Stimulated activated CD8-positive, alpha-beta memory T cell treated with anti-CD3 and anti-CD28 coated beads, Interleukin-4, amount 100 ng/mL, for 24 hours (primary cell): ENCODE measurements around the gene KBTBD4.
"Not testable (repeated sequence)": the region's sequence is repeated elsewhere in the genome, so short reads cannot be mapped to it uniquely, and the experiment has no call there.

ENCODE experiments used
- DNase-seq: peaks from one replicate; pipeline ENCODE4 v3.0.0-alpha.2; 2020; ENCODE audit warnings: low read depth

The KBTBD4 gene

GRCh38 chr11:47558695-47559094, 20.1 kb downstream of the KBTBD4 start:
- DNase-seq, result no peak

GRCh38 chr11:47557004-47557403, 21.8 kb downstream of the KBTBD4 start:
- not testable (repeated sequence) for DNase-seq

GRCh38 chr11:47553406-47553743, 25.4 kb downstream of the KBTBD4 start:
- no peak for DNase-seq

- peak; percentile 88 for DNase-seq
Observed at GRCh38 chr11:47552566-47553405, 26.0 kb downstream of the KBTBD4 start, which contains the start of gene CELF1. Gene CELF1, minus strand, starts transcription at chr11:47553132. Its CDS starts 53,609 bp downstream, at chr11:47499523.

GRCh38 chr11:47552056-47552565, 26.7 kb downstream of the KBTBD4 start:
- DNase-seq, result no peak

- DNase-seq, result no peak
Observed at GRCh38 chr11:47551086-47551485, 27.7 kb downstream of the KBTBD4 start.

GRCh38 chr11:47550288-47551047, 28.3 kb downstream of the KBTBD4 start:
- no peak for DNase-seq

GRCh38 chr11:47546274-47546673, 32.5 kb downstream of the KBTBD4 start:
- DNase-seq, result not testable (repeated sequence)

- DNase-seq, result no peak
Observed at GRCh38 chr11:47545298-47545697, 33.5 kb downstream of the KBTBD4 start.

GRCh38 chr11:47541070-47541469, 37.7 kb downstream of the KBTBD4 start:
- no peak for DNase-seq

- no peak for DNase-seq
Observed at GRCh38 chr11:47539681-47540039, 39.1 kb downstream of the KBTBD4 start.

- DNase-seq, result no peak
Observed at GRCh38 chr11:47538741-47539565, 39.8 kb downstream of the KBTBD4 start.

GRCh38 chr11:47536915-47537314, 41.9 kb downstream of the KBTBD4 start:
- no peak for DNase-seq

GRCh38 chr11:47534704-47535251, 44.0 kb downstream of the KBTBD4 start:
- DNase-seq, result no peak

- DNase-seq, result no peak
Observed at GRCh38 chr11:47533690-47534151, 45.0 kb downstream of the KBTBD4 start.

- no peak for DNase-seq
Observed at GRCh38 chr11:47532597-47533213, 46.1 kb downstream of the KBTBD4 start.

GRCh38 chr11:47531666-47532065, 47.1 kb downstream of the KBTBD4 start:
- DNase-seq, result no peak

GRCh38 chr11:47530721-47531120, 48.0 kb downstream of the KBTBD4 start:
- not testable (repeated sequence) for DNase-seq

GRCh38 chr11:47529951-47530350, 48.8 kb downstream of the KBTBD4 start:
- no peak for DNase-seq

GRCh38 chr11:47527186-47527585, 51.6 kb downstream of the KBTBD4 start:
- no peak for DNase-seq

- DNase-seq, result not testable (repeated sequence)
Observed at GRCh38 chr11:47526032-47526431, 52.7 kb downstream of the KBTBD4 start.
